ENCODE measurements around the gene ODC1.
A peak's percentile ranks its signal among the peaks of the same experiment; 100 is the strongest.

The ODC1 gene

GRCh38 chr2:10447895-10448575 lies at the start of gene ODC1:
TSS of gene ODC1 (minus strand) at chr2:10448327. CDS start at chr2:10445032, 3,295 bp downstream.
- Histone ChIP-seq H3K27me3 (ENCODE audit: insufficient read depth, low read length) (no peaks in the 10 kb centered on the region), H3K27ac (ENCODE audit: low read depth, low read length) (peak within 1 kb of the TSS; percentile 89), H2AFZ (ENCODE audit: low read length, unreplicated experiment) (peak within 1 kb of the TSS; percentile 80), H3K4me3 (ENCODE audit: low read depth, low read length) (peak within 1 kb of the TSS; percentile 100), H3K79me2 (ENCODE audit: control insufficient read depth, insufficient read depth, low read length, unreplicated experiment) (peaks cover 54% of the 10 kb centered on the region), H3K4me1 (ENCODE audit: control insufficient read depth, insufficient read depth, low read length, unreplicated experiment) (peaks cover 49% of the 10 kb centered on the region), H3K36me3 (ENCODE audit: insufficient read depth, low read length) (peaks cover 20% of the 10 kb centered on the region)

GRCh38 chr2:10497797-10498251 lies 49.7 kb upstream of the ODC1 start:
- no peaks in the 10 kb centered on the region for H3K79me2 ChIP-seq (ENCODE audit: control insufficient read depth, insufficient read depth, low read length, unreplicated experiment)
- H3K4me3 ChIP-seq (ENCODE audit: low read depth, low read length): no peak overlapping the region
- peaks cover 22% of the 10 kb centered on the region for H3K4me1 ChIP-seq (ENCODE audit: control insufficient read depth, insufficient read depth, low read length, unreplicated experiment)
- H2AFZ ChIP-seq (ENCODE audit: low read length, unreplicated experiment): no peak overlapping the region
- H3K27ac ChIP-seq (ENCODE audit: low read depth, low read length): no peak overlapping the region
- peaks cover 3% of the 10 kb centered on the region; the same call in 1 of the 2 replicates for H3K27me3 ChIP-seq (ENCODE audit: insufficient read depth, low read length)
- H3K36me3 ChIP-seq (ENCODE audit: insufficient read depth, low read length): no peaks in the 10 kb centered on the region

- Histone ChIP-seq H3K27ac (ENCODE audit: low read depth, low read length) (no peak overlapping the region), H2AFZ (ENCODE audit: low read length, unreplicated experiment) (no peak overlapping the region), H3K4me1 (ENCODE audit: control insufficient read depth, insufficient read depth, low read length, unreplicated experiment) (peaks cover 22% of the 10 kb centered on the region), H3K27me3 (ENCODE audit: insufficient read depth, low read length) (peaks cover 3% of the 10 kb centered on the region; the same call in 1 of the 2 replicates), H3K36me3 (ENCODE audit: insufficient read depth, low read length) (no peaks in the 10 kb centered on the region), H3K4me3 (ENCODE audit: low read depth, low read length) (no peak overlapping the region), H3K79me2 (ENCODE audit: control insufficient read depth, insufficient read depth, low read length, unreplicated experiment) (no peaks in the 10 kb centered on the region)
Measured at GRCh38 chr2:10495988-10496313, 47.8 kb upstream of the ODC1 start.

GRCh38 chr2:10495311-10495987 lies 47.3 kb upstream of the ODC1 start:
- Histone ChIP-seq H3K27me3 (ENCODE audit: insufficient read depth, low read length) (peaks cover 3% of the 10 kb centered on the region; the same call in 1 of the 2 replicates), H3K79me2 (ENCODE audit: control insufficient read depth, insufficient read depth, low read length, unreplicated experiment) (no peaks in the 10 kb centered on the region), H3K4me1 (ENCODE audit: control insufficient read depth, insufficient read depth, low read length, unreplicated experiment) (peaks cover 22% of the 10 kb centered on the region), H3K27ac (ENCODE audit: low read depth, low read length) (no peak overlapping the region), H3K4me3 (ENCODE audit: low read depth, low read length) (no peak overlapping the region), H3K36me3 (ENCODE audit: insufficient read depth, low read length) (no peaks in the 10 kb centered on the region), H2AFZ (ENCODE audit: low read length, unreplicated experiment) (no peak overlapping the region)

GRCh38 chr2:10494351-10495066 lies 46.4 kb upstream of the ODC1 start:
- peaks cover 27% of the 10 kb centered on the region for H3K4me1 ChIP-seq (ENCODE audit: control insufficient read depth, insufficient read depth, low read length, unreplicated experiment)
- H3K4me3 ChIP-seq (ENCODE audit: low read depth, low read length): no peak overlapping the region
- no peak overlapping the region for H2AFZ ChIP-seq (ENCODE audit: low read length, unreplicated experiment)
- peaks cover 3% of the 10 kb centered on the region; the same call in 1 of the 2 replicates for H3K27me3 ChIP-seq (ENCODE audit: insufficient read depth, low read length)
- no peaks in the 10 kb centered on the region for H3K36me3 ChIP-seq (ENCODE audit: insufficient read depth, low read length)
- no peaks in the 10 kb centered on the region for H3K79me2 ChIP-seq (ENCODE audit: control insufficient read depth, insufficient read depth, low read length, unreplicated experiment)
- peak overlapping the region; percentile 47; the same call in 1 of the 2 replicates for H3K27ac ChIP-seq (ENCODE audit: low read depth, low read length)

GRCh38 chr2:10493634-10494281 lies 45.6 kb upstream of the ODC1 start:
- Histone ChIP-seq H3K27ac (ENCODE audit: low read depth, low read length) (peak overlapping the region; percentile 67; the same call in 1 of the 2 replicates), H3K36me3 (ENCODE audit: insufficient read depth, low read length) (no peaks in the 10 kb centered on the region), H2AFZ (ENCODE audit: low read length, unreplicated experiment) (no peak overlapping the region)

GRCh38 chr2:10493075-10493633 lies 45.0 kb upstream of the ODC1 start:
- Histone ChIP-seq H2AFZ (ENCODE audit: low read length, unreplicated experiment) (no peak overlapping the region), H3K4me3 (ENCODE audit: low read depth, low read length) (no peak overlapping the region), H3K27ac (ENCODE audit: low read depth, low read length) (peak overlapping the region; percentile 67; the same call in 1 of the 2 replicates), H3K27me3 (ENCODE audit: insufficient read depth, low read length) (peaks cover 3% of the 10 kb centered on the region; the same call in 1 of the 2 replicates), H3K79me2 (ENCODE audit: control insufficient read depth, insufficient read depth, low read length, unreplicated experiment) (no peaks in the 10 kb centered on the region), H3K4me1 (ENCODE audit: control insufficient read depth, insufficient read depth, low read length, unreplicated experiment) (peaks cover 25% of the 10 kb centered on the region), H3K36me3 (ENCODE audit: insufficient read depth, low read length) (no peaks in the 10 kb centered on the region)

More at GRCh38 chr2:10493634-10494281, 45.6 kb upstream of the ODC1 start:
- H3K4me1 ChIP-seq (ENCODE audit: control insufficient read depth, insufficient read depth, low read length, unreplicated experiment): peaks cover 27% of the 10 kb centered on the region
- no peak overlapping the region for H3K4me3 ChIP-seq (ENCODE audit: low read depth, low read length)
- H3K79me2 ChIP-seq (ENCODE audit: control insufficient read depth, insufficient read depth, low read length, unreplicated experiment): no peaks in the 10 kb centered on the region
- H3K27me3 ChIP-seq (ENCODE audit: insufficient read depth, low read length): peaks cover 3% of the 10 kb centered on the region; the same call in 1 of the 2 replicates

GRCh38 chr2:10490806-10491291 lies 42.7 kb upstream of the ODC1 start:
- no peaks in the 10 kb centered on the region for H3K79me2 ChIP-seq (ENCODE audit: control insufficient read depth, insufficient read depth, low read length, unreplicated experiment)
- H3K36me3 ChIP-seq (ENCODE audit: insufficient read depth, low read length): no peaks in the 10 kb centered on the region
- H3K27me3 ChIP-seq (ENCODE audit: insufficient read depth, low read length): peaks cover 22% of the 10 kb centered on the region
- H2AFZ ChIP-seq (ENCODE audit: low read length, unreplicated experiment): no peak overlapping the region
- peaks cover 19% of the 10 kb centered on the region for H3K4me1 ChIP-seq (ENCODE audit: control insufficient read depth, insufficient read depth, low read length, unreplicated experiment)
- no peak overlapping the region for H3K4me3 ChIP-seq (ENCODE audit: low read depth, low read length)
- H3K27ac ChIP-seq (ENCODE audit: low read depth, low read length): no peak overlapping the region

- peaks cover 19% of the 10 kb centered on the region for H3K4me1 ChIP-seq (ENCODE audit: control insufficient read depth, insufficient read depth, low read length, unreplicated experiment)
- H3K4me3 ChIP-seq (ENCODE audit: low read depth, low read length): no peak overlapping the region
- H2AFZ ChIP-seq (ENCODE audit: low read length, unreplicated experiment): no peak overlapping the region
- H3K36me3 ChIP-seq (ENCODE audit: insufficient read depth, low read length): no peaks in the 10 kb centered on the region
- no peaks in the 10 kb centered on the region for H3K79me2 ChIP-seq (ENCODE audit: control insufficient read depth, insufficient read depth, low read length, unreplicated experiment)
- peaks cover 25% of the 10 kb centered on the region for H3K27me3 ChIP-seq (ENCODE audit: insufficient read depth, low read length)
- H3K27ac ChIP-seq (ENCODE audit: low read depth, low read length): peak overlapping the region; percentile 1; the same call in 1 of the 2 replicates
Measured at GRCh38 chr2:10489842-10490555, 41.9 kb upstream of the ODC1 start.

All from ACC112 (cell line).